ENCODE measurements around the gene OGFR.

DNA sequence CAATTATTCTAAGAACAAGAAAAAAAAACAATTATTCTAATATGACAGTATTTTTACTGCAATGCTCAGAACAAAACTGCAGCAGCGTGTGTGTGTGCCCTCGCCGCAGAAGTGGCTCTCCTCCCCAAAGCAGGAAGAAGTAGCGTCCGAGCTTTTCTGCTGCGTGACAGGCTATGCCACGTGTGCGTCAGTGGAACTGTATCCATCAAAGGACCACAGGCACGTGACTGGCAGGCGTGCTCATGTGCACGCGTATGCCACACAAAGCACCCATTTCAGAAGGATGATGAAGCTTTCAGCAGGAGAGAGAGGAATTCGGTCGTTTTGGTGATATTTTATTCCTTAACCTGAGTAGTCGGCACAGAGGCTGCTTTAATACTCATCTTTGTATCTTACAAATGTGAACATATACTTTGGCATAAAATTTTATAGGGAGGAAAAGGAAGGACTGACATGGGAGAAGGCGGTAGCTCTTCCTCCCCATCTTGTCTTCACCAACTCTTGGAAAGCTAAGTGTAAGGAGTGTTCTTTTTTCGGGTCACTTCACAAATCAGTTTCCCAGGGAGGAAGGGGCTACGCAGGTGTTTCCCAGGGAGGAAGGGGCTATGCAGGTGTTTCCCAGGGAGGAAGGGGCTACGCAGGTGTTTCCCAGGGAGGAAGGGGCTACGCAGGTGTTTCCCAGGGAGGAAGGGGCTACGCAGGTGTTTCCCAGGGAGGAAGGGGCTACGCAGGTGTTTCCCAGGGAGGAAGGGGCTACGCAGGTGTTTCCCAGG, 53.6 kb downstream of the OGFR start:
- no peak for TF ChIP-seq POLR2A (IDR thresholded peaks at IDR 0.05; ENCODE audit: low read depth, low read length)
- no peak for TF ChIP-seq POLR2AphosphoS5 (IDR thresholded peaks at IDR 0.05; ENCODE audit: low read depth, low read length)
- no peak for TF ChIP-seq TAF1 (IDR thresholded peaks at IDR 0.05; ENCODE audit: borderline replicate concordance, low read depth, low read length)

Measured in GM12892 (cell line).